Renal cortical epithelial cell (primary cell): ENCODE data around the gene MCAT. TPM values are rescaled to one million over a fixed set of nuclear protein-coding genes. Genes with fewer than 3 reads are reported as not detected.
"Not testable (repeated sequence)": the region's sequence is repeated elsewhere in the genome, so short reads cannot be mapped to it uniquely, and the experiment has no call there.

Experiments
- DNase-seq: peaks from one replicate; pipeline ENCODE4 v3.0.0-alpha.2; 2011; ENCODE audit warnings: low read depth
- total RNA-seq: library from RNA; depleted of rRNA; stranded (reverse); fragments of >200 nt; gene quantifications from 2 replicates; pipeline ENCODE4 v1.2.3, GENCODE V29; 2014

The MCAT gene
- total RNA-seq, 1 donor from 2014 or later = 22.9 TPM

- no peak for DNase-seq
These were observed 15.9 kb downstream of the MCAT start for GRCh38 chr22:43127166-43127908.

GRCh38 chr22:43126501-43127165 lies 16.6 kb downstream of the MCAT start:
- peak; percentile 87 for DNase-seq

- no peak for DNase-seq
These were observed 24.2 kb downstream of the MCAT start for GRCh38 chr22:43118953-43119458.

- no peak for DNase-seq
These were observed 25.0 kb downstream of the MCAT start for GRCh38 chr22:43118024-43118849.

GRCh38 chr22:43116932-43117331 lies 26.3 kb downstream of the MCAT start:
- no peak for DNase-seq

- DNase-seq = no peak
These were observed 28.2 kb downstream of the MCAT start for GRCh38 chr22:43114958-43115357.

GRCh38 chr22:43113526-43114251 lies 29.5 kb downstream of the MCAT start:
- DNase-seq = no peak

- DNase-seq = no peak
These were observed 32.1 kb downstream of the MCAT start for GRCh38 chr22:43110927-43111623.

GRCh38 chr22:43110444-43110926 lies 32.7 kb downstream of the MCAT start, which contains the start of gene BIK:
BIK (plus strand) TSS chr22:43110750; CDS start chr22:43124023, 13,273 bp downstream.
- peak; percentile 33 for DNase-seq

- DNase-seq = no peak
These were observed 33.2 kb downstream of the MCAT start for GRCh38 chr22:43109921-43110443.

- no peak for DNase-seq
These were observed 33.7 kb downstream of the MCAT start for GRCh38 chr22:43109511-43109910.

GRCh38 chr22:43106302-43106701 lies 36.9 kb downstream of the MCAT start:
- DNase-seq = no peak

- DNase-seq = not testable (repeated sequence)
These were observed 38.2 kb downstream of the MCAT start for GRCh38 chr22:43104950-43105349.

GRCh38 chr22:43104056-43104625 lies 39.1 kb downstream of the MCAT start:
- DNase-seq = peak; percentile 62

GRCh38 chr22:43101306-43101705 lies 41.9 kb downstream of the MCAT start:
- no peak for DNase-seq

- DNase-seq = peak; percentile 35
These were observed 43.0 kb downstream of the MCAT start for GRCh38 chr22:43100225-43100624.

- no peak for DNase-seq
These were observed 44.1 kb downstream of the MCAT start for GRCh38 chr22:43099095-43099494.

GRCh38 chr22:43098356-43098755 lies 44.8 kb downstream of the MCAT start:
- DNase-seq = no peak

GRCh38 chr22:43096420-43096819 lies 46.8 kb downstream of the MCAT start:
- no peak for DNase-seq

GRCh38 chr22:43094551-43094950 lies 48.6 kb downstream of the MCAT start:
- no peak for DNase-seq
